SKM-1 treated with dmso at 0.1 percent for 144 hours (cell line): ENCODE measurements around the gene GABARAPL1.
"Not testable (repeated sequence)": the region's sequence is repeated elsewhere in the genome, so short reads cannot be mapped to it uniquely, and the experiment has no call there.

Source experiments
- DNase-seq: peaks from one replicate; lab custom pipeline; 2025; ENCODE audit not compliant: unreplicated experiment; lab: John Stamatoyannopoulos, UW

The GABARAPL1 gene

GRCh38 chr12:10196210-10196609 is 16.5 kb upstream of the GABARAPL1 start:
- no peak for DNase-seq

DNA sequence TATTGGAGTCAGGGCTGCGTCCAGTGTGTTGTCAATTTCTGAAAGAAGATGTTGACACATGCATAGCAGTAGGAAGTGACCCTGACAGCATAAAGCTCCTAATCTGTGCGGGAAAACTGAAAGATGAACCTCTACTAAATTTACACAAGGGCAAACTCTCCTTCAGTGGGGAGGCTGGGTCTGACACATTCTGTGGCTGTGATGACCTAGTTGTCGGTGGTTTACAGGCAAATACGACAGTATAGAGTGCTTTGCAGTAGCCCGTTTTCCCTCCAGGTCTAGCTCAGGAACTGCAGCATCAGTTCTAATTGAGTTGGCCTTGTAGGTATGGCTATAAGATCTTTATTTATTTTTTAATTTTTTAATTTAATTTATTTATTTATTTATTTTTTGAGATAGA is 14.8 kb upstream of the GABARAPL1 start:
- no peak for DNase-seq

GRCh38 chr12:10204495-10204894 is 8.2 kb upstream of the GABARAPL1 start:
- DNase-seq, result not testable (repeated sequence)

- no peak for DNase-seq
These were observed 7.4 kb upstream of the GABARAPL1 start for GRCh38 chr12:10205220-10205807.

DNA sequence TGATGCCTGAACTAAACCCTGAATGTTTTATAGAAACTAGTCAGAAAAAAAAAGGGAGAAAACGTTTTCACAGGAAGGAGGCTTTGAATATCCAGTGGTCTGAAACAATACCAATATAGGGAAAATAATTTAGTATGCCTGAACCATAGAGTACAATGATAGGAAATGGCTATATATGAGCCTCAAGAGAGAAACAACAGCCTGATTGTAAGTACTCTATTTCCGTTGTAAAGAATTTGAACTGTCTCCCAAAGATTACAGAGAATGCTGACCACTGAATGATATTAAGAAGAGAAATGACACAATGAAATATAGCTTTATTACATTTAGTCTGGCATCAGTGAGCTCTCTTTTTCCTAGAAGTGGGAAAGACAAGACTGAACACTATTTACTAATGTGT is 5.5 kb upstream of the GABARAPL1 start:
- DNase-seq, result no peak

- DNase-seq, result no peak
These were observed 2.5 kb upstream of the GABARAPL1 start for GRCh38 chr12:10210225-10210624.

- no peak for DNase-seq
These were observed 1.4 kb upstream of the GABARAPL1 start for GRCh38 chr12:10211101-10211939.

DNA sequence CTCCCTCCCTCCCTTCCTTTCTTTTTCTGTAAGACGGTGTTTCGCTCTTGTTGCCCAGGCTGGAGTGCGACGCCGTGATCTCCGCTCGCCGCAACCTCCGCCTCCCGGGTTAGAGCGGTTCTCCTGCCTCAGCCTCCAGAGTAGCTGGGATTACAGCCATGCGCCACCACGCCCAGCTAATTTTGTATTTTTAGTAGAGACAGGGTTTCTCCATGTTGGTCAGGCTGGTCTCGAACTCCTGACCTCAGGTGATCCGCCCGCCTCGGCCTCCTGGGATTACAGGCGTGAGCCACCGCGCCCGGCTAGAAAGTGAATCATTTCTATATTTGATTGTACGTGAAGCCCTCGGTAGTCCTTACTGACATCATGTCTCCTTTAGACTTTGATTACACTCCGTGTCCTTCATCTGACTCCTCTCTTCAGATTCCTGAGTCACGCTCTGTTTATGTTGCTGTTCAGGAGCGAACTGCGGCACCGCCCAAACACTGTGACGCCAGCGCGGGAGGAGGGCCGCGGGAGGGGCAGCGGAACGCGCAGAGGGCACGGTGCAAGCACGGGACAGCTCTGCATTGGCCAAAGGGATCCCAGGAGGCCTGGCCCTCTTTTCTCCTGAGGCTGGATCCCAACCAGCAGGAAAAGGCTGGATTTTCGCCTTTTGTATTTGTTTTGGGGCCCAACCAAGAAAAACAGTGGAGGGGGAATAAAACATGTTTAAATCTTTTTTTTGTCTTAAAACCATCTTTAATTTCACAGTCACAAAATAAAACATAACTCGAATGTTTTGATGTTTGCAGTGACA is 538 bp upstream of the GABARAPL1 start:
- peak; percentile 52 for DNase-seq

DNA sequence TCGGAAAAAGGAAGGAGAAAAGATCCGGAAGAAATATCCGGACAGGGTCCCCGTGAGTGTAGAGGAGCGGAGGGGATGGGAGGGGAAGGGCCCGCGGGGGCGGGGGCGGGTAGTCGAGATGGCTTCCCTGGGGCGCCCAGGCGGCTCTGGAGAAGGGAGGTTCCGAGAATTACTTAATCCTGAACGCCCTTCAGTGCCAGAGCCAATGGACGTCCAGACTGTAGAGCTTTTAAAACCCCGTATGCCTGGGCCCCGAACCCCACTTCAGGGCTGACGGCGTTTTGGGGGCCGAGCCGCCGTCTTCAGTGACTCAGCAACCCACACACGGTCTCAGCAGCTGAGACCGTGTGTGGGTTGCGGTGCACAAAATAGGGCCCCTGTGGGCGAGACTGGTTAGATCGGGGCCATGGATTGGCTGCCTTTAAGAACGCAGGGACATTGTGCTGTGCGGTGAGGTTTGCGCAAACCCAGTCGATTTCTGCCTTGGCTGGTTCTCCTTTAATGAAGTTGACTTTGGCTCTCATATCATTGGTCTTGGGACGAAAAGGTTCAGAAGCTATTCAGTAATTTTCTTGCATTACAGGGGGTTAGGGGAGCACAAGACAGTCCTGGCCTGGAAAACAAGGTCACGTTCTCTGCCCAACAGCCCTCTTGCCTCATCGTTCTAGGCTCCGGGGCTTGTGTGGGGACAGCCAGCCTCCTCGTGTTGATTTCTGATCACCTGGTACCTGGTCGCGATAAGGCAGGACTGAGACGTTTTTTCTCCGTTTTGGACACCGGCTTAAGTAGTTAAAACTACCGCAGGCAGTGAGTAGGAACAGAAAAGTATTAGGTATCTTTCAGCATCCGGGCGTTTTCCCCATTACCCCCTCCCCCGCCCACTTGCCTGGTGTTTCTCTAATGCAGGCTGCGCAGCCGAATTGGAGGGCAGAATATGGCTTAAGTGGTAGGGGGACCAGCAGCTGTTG is 775 bp downstream of the GABARAPL1 start:
- peak; percentile 57 for DNase-seq

- DNase-seq, result no peak
These were observed 1.6 kb downstream of the GABARAPL1 start for GRCh38 chr12:10214136-10214894.

- no peak for DNase-seq
These were observed 2.2 kb downstream of the GABARAPL1 start for GRCh38 chr12:10214895-10215267.

- DNase-seq, result no peak
These were observed 2.8 kb downstream of the GABARAPL1 start for GRCh38 chr12:10215436-10215835.

GRCh38 chr12:10215946-10216345 is 3.3 kb downstream of the GABARAPL1 start:
- DNase-seq, result not testable (repeated sequence)

DNA sequence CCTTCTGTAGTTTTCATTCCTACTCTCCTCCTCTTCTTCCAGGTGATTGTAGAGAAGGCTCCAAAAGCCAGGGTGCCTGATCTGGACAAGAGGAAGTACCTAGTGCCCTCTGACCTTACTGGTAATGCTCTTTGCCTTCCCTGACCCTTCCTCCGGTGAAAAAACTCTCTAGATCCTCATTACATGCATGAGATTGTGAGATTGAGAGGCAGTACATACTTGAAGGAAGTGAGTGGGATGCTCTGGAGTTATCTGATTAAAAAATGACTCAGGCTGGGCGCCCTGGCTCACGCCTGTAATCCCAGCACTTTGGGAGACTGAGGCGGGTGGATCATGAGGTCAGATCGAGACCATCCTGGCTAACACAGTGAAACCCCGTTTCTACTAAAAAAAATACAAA is 5.3 kb downstream of the GABARAPL1 start:
- DNase-seq, result no peak

DNA sequence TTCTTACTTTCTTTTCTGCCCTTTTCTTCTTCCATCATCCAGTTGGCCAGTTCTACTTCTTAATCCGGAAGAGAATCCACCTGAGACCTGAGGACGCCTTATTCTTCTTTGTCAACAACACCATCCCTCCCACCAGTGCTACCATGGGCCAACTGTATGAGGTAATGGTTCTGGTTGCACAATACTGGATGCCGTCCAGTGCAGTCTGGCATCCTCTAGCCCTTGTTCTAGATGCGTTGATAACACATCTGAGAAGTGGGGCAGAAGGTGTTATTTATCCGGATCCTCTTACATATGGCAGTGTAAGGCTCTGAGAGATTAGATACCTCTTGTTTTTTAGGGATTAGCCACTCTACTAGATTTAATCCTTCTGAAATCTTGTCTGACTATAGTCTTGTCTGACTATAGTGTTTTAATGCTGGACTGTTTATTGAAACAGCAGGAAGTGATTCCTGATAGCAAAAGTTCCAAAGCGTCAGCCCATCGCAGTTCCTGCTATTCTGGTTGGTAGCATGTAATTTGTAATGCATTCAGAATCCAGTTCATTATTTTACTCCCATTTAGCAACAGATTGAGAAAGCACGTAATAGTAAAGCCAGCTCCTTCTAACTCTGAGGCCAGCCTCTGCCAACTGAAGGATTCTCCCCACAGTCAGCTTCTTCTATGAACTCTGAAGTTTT is 7.9 kb downstream of the GABARAPL1 start:
- DNase-seq, result no peak

DNA sequence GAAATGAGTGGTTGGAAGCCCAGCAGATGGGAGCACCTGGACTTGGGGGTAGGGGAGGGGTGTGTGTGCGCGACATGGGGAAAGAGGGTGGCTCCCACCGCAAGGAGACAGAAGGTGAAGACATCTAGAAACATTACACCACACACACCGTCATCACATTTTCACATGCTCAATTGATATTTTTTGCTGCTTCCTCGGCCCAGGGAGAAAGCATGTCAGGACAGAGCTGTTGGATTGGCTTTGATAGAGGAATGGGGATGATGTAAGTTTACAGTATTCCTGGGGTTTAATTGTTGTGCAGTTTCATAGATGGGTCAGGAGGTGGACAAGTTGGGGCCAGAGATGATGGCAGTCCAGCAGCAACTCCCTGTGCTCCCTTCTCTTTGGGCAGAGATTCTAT is 9.2 kb downstream of the GABARAPL1 start:
- no peak for DNase-seq

GRCh38 chr12:10223208-10223607 is 10.5 kb downstream of the GABARAPL1 start:
- no peak for DNase-seq

- not testable (repeated sequence) for DNase-seq
These were observed 12.7 kb downstream of the GABARAPL1 start for GRCh38 chr12:10225426-10225825.

DNA sequence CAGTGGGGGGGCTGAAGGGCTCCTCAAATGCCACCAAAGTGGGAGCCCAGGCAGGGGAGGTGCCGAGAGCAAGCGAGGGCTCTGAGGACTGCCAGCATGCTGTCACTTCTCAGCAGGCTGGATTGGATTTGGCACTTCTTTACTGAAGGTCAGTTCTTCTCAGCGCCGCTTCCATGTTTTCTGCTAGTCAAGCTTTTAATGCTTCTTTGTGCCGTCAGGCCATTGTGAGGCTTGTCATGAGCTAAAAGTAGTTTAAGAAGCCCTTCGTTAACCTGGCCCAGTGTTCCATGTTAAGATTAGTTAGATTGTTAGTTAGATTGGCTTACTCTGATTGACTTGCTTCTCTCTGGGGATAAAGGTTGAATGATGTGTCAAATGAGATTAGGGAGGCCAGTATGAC is 13.4 kb downstream of the GABARAPL1 start:
- DNase-seq, result no peak
